OCI-LY1 (cell line): Measurements from ENCODE around the gene LRRN3.

Source experiments
- H2AFZ ChIP-seq: fragments of 200-600 bp; sonication (generic), shearing (Covaris generic); 2 replicates; pipeline ENCODE4 v1.6.0; 2014; ENCODE audit warnings: antibody characterized with exemption, mild to moderate bottlenecking, low read length
- H3F3A ChIP-seq: fragments of 200-600 bp; sonication (generic), shearing (Covaris generic); 2 replicates; pipeline ENCODE4 v1.6.0; 2014; ENCODE audit warnings: mild to moderate bottlenecking, antibody characterized with exemption, low read length, moderate library complexity; ENCODE audit not compliant: insufficient read depth
- H3K27ac ChIP-seq: fragments of 200-600 bp; sonication (generic); 2 replicates; pipeline ENCODE4 v1.5.1; 2014; ENCODE audit warnings: low read length, mixed run types, mild to moderate bottlenecking, low read depth; ENCODE audit not compliant: poor library complexity, severe bottlenecking
- H3K27me3 ChIP-seq: fragments of 200-600 bp; sonication (generic); 2 replicates; pipeline ENCODE4 v1.6.0; 2014; ENCODE audit warnings: antibody characterized with exemption, mild to moderate bottlenecking, low read length, moderate library complexity; ENCODE audit not compliant: insufficient read depth
- H3K36me3 ChIP-seq: fragments of 200-600 bp; sonication (generic); 2 replicates; pipeline ENCODE4 v1.6.1; 2014; ENCODE audit warnings: mild to moderate bottlenecking, antibody characterized with exemption, low read length, moderate library complexity, mixed read lengths; ENCODE audit not compliant: insufficient read depth
- H3K4me1 ChIP-seq: fragments of 200-600 bp; sonication (generic); 2 replicates; pipeline ENCODE4 v1.5.1; 2014; ENCODE audit warnings: mild to moderate bottlenecking, low read length, moderate library complexity; ENCODE audit not compliant: insufficient read depth, severe bottlenecking
- H3K4me2 ChIP-seq: fragments of 200-600 bp; sonication (generic), shearing (Covaris generic); 2 replicates; pipeline ENCODE4 v1.6.1; 2014; ENCODE audit warnings: low read length
- H3K4me3 ChIP-seq: fragments of 200-600 bp; sonication (generic); 2 replicates; pipeline ENCODE4 v1.5.1; 2014; ENCODE audit warnings: low read length, low read depth, mild to moderate bottlenecking, mixed read lengths; ENCODE audit not compliant: poor library complexity, severe bottlenecking
- H3K79me2 ChIP-seq: fragments of 200-600 bp; shearing (Covaris generic); 2 replicates; pipeline ENCODE4 v1.6.1; 2016; ENCODE audit warnings: mixed run types, low read length, mixed read lengths; ENCODE audit not compliant: insufficient read depth
- H3K9ac ChIP-seq: fragments of 200-600 bp; sonication (generic), shearing (Covaris generic); 2 replicates; pipeline ENCODE4 v1.6.1; 2014; ENCODE audit warnings: mild to moderate bottlenecking, low read length, mixed read lengths
- H3K9me2 ChIP-seq: fragments of 200-600 bp; sonication (generic), shearing (Covaris generic); 2 replicates; pipeline ENCODE4 v1.6.1; 2014; ENCODE audit warnings: low read depth, mild to moderate bottlenecking, low read length, mixed read lengths
- H3K9me3 ChIP-seq: fragments of 200-600 bp; shearing (Covaris generic); 2 replicates; pipeline ENCODE4 v1.6.1; 2014; ENCODE audit warnings: low read length, mixed read lengths
- H4K20me1 ChIP-seq: fragments of 200-600 bp; sonication (generic), shearing (Covaris generic); 2 replicates; pipeline ENCODE4 v1.6.0; 2016; ENCODE audit warnings: mild to moderate bottlenecking, low read length; ENCODE audit not compliant: insufficient read depth
- EZH2 ChIP-seq: fragments of 200-600 bp; sonication (generic), shearing (Covaris generic); IDR thresholded peaks from 2 replicates; pipeline ENCODE4 v1.8.0; 2017; ENCODE audit warnings: borderline replicate concordance, mixed run types, mild to moderate bottlenecking, antibody characterized with exemption, low read length, moderate library complexity, mixed read lengths
- TF ChIP-seq, protein P1 (sequence below): fragments of 200-600 bp; sonication (generic), shearing (Covaris generic); IDR thresholded peaks from 2 replicates; pipeline ENCODE4 v1.5.1; 2017; ENCODE audit warnings: mild to moderate bottlenecking, antibody characterized with exemption, low read length, moderate library complexity, mixed read lengths

LRRN3 gene

DNA sequence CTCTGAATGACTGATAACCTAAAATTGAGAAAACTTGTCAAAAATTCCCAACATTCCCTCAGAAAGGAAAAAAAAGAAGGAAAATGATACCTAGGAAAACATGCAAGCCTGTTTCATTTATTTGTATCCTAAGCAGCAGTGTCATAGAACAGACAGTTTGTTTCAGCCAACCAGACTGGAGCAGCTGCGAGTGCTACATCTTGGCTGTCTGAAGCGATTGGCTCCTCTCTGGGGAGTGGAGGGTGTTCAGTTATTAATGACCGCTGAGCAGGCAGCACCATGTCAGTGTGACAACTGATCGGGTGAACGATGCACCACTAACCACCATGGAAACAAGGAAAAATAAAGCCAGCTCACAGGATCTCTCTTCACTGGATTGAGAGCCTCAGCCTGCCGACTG is at the start of gene LRRN3:
TSS of gene LRRN3 (plus strand) at position 282 of the 400 bp plus-strand sequence. CDS start 31,646 bp downstream, outside the sequence.
- Histone ChIP-seq H3K9ac (peak within 1 kb of the TSS; percentile 51), H3K4me2 (peak within 1 kb of the TSS; percentile 57), H3K4me3 (peak within 1 kb of the TSS; percentile 58)

GRCh38 chr7:111041577-111041976 is 49.4 kb upstream of the LRRN3 start:
- no peak for TF ChIP-seq EZH2
- TF ChIP-seq, protein P1, sequence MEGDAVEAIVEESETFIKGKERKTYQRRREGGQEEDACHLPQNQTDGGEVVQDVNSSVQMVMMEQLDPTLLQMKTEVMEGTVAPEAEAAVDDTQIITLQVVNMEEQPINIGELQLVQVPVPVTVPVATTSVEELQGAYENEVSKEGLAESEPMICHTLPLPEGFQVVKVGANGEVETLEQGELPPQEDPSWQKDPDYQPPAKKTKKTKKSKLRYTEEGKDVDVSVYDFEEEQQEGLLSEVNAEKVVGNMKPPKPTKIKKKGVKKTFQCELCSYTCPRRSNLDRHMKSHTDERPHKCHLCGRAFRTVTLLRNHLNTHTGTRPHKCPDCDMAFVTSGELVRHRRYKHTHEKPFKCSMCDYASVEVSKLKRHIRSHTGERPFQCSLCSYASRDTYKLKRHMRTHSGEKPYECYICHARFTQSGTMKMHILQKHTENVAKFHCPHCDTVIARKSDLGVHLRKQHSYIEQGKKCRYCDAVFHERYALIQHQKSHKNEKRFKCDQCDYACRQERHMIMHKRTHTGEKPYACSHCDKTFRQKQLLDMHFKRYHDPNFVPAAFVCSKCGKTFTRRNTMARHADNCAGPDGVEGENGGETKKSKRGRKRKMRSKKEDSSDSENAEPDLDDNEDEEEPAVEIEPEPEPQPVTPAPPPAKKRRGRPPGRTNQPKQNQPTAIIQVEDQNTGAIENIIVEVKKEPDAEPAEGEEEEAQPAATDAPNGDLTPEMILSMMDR = no peak
- no peaks in the 10 kb centered on the region for H3K9me3 ChIP-seq
- H3K79me2 ChIP-seq = no peaks in the 10 kb centered on the region
- no peaks in the 10 kb centered on the region for H4K20me1 ChIP-seq
- no peaks in the 10 kb centered on the region for H3F3A ChIP-seq
- peaks cover 16% of the 10 kb centered on the region for H3K4me1 ChIP-seq
- no peaks in the 10 kb centered on the region for H3K9me2 ChIP-seq
- peak overlapping the region; percentile 33; the same call in 1 of the 2 replicates for H3K4me2 ChIP-seq
- peak overlapping the region; percentile 71 for H2AFZ ChIP-seq
- no peaks in the 10 kb centered on the region for H3K27me3 ChIP-seq
- no peak overlapping the region for H3K9ac ChIP-seq
- peak overlapping the region; percentile 30 for H3K27ac ChIP-seq
- no peaks in the 10 kb centered on the region for H3K36me3 ChIP-seq
- H3K4me3 ChIP-seq = no peak overlapping the region

More for the DNA sequence above, at the start of gene LRRN3:
- no peaks in the 10 kb centered on the region for H3K27me3 ChIP-seq
- H3K79me2 ChIP-seq = peaks cover 14% of the 10 kb centered on the region
- no peaks in the 10 kb centered on the region for H3K9me3 ChIP-seq
- no peaks in the 10 kb centered on the region for H3K36me3 ChIP-seq
- no peaks in the 10 kb centered on the region for H4K20me1 ChIP-seq
- H2AFZ ChIP-seq = no peak within 1 kb of the TSS
- TF ChIP-seq, protein P1 = no peak
- TF ChIP-seq EZH2 = no peak
- peaks cover 70% of the 10 kb centered on the region for H3K4me1 ChIP-seq
- peak within 1 kb of the TSS; percentile 56 for H3K27ac ChIP-seq
- H3F3A ChIP-seq = no peaks in the 10 kb centered on the region
- H3K9me2 ChIP-seq = no peaks in the 10 kb centered on the region

- no peaks in the 10 kb centered on the region for H4K20me1 ChIP-seq
- no peaks in the 10 kb centered on the region for H3K9me2 ChIP-seq
- no peaks in the 10 kb centered on the region for H3K9me3 ChIP-seq
- no peak for TF ChIP-seq EZH2
- TF ChIP-seq, protein P1 = no peak
- H3F3A ChIP-seq = no peaks in the 10 kb centered on the region
- H3K4me2 ChIP-seq = no peak overlapping the region
- H3K36me3 ChIP-seq = no peaks in the 10 kb centered on the region
- no peak overlapping the region for H3K4me3 ChIP-seq
- no peaks in the 10 kb centered on the region for H3K79me2 ChIP-seq
- H3K4me1 ChIP-seq = peaks cover 16% of the 10 kb centered on the region
- H2AFZ ChIP-seq = no peak overlapping the region
- no peaks in the 10 kb centered on the region for H3K27me3 ChIP-seq
- no peak overlapping the region for H3K9ac ChIP-seq
- H3K27ac ChIP-seq = no peak overlapping the region
These were observed 48.1 kb upstream of the LRRN3 start for GRCh38 chr7:111042842-111043241.
